ENCODE data around the gene SLC5A9.

- no peak for TF ChIP-seq POLR2A (IDR thresholded peaks at IDR 0.05)
- TF ChIP-seq, protein P1, sequence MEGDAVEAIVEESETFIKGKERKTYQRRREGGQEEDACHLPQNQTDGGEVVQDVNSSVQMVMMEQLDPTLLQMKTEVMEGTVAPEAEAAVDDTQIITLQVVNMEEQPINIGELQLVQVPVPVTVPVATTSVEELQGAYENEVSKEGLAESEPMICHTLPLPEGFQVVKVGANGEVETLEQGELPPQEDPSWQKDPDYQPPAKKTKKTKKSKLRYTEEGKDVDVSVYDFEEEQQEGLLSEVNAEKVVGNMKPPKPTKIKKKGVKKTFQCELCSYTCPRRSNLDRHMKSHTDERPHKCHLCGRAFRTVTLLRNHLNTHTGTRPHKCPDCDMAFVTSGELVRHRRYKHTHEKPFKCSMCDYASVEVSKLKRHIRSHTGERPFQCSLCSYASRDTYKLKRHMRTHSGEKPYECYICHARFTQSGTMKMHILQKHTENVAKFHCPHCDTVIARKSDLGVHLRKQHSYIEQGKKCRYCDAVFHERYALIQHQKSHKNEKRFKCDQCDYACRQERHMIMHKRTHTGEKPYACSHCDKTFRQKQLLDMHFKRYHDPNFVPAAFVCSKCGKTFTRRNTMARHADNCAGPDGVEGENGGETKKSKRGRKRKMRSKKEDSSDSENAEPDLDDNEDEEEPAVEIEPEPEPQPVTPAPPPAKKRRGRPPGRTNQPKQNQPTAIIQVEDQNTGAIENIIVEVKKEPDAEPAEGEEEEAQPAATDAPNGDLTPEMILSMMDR (IDR thresholded peaks at IDR 0.05), result no peak
Observed at GRCh38 chr1:48194801-48195200, 27.7 kb upstream of the SLC5A9 start.
